Testis (tissue), 3 donors: ENCODE measurements around the gene HECTD4. TPM values are rescaled to one million over a fixed set of nuclear protein-coding genes. Genes with fewer than 3 reads are reported as not detected.

ENCODE experiments used
- DNase-seq: peaks from one replicate; pipeline ENCODE4 v3.0.0-alpha.2; 2019
- H3K27ac ChIP-seq, 2 donors: fragments of 200-600 bp; sonication (generic); one replicate each; pipeline ENCODE4 v1.5.1; 2019
- H3K27me3 ChIP-seq: fragments of 200-600 bp; sonication (generic); one replicate; pipeline ENCODE4 v1.5.1; 2019
- H3K36me3 ChIP-seq: fragments of 200-600 bp; sonication (generic); one replicate; pipeline ENCODE4 v1.5.1; 2017; ENCODE audit warnings: low read depth; ENCODE audit errors: missing control alignments
- H3K4me1 ChIP-seq: fragments of 200-600 bp; sonication (generic); one replicate; pipeline ENCODE4 v1.5.1; 2019
- H3K4me3 ChIP-seq, 2 donors: fragments of 200-600 bp; sonication (generic); one replicate each; pipeline ENCODE4 v1.5.1; 2017 to 2019
- H3K9me3 ChIP-seq: fragments of 200-600 bp; sonication (generic); one replicate; pipeline ENCODE4 v1.5.1; 2017
- POLR2A ChIP-seq: fragments of 450-650 bp; IDR thresholded peaks from one replicate; pipeline ENCODE4 v1.6.1; 2017; ENCODE audit warnings: antibody characterized with exemption, mild to moderate bottlenecking, moderate library complexity
- WGBS, 2 donors: methylation state at CpG; one replicate each; pipeline ENCODE4 v1.1.5; 2018; 5-methylcytosine and 5-hydroxymethylcytosine counted together
- intact Hi-C: fragments of 100-400 bp; cut with DNase I; formaldehyde crosslinking; loops from one replicate; pipeline ENCODE4 v1.15.1; 2023; ENCODE audit warnings: low total_unique reads
- polyA plus RNA-seq: library from polyadenylated mRNA; stranded (reverse); fragments of 350-450 nt; fragmentation: Illumina TruSeq; extraction: RNeasy Lipid Tissue Mini Kit (QIAGEN cat#74804); gene quantifications from one replicate; pipeline ENCODE4 v1.2.3, GENCODE V29; 2014; ENCODE audit warnings: low read depth, low replicate concordance; ENCODE audit not compliant: insufficient read depth
- total RNA-seq, 2 donors: library from RNA; depleted of rRNA; stranded (reverse); fragments of >200 nt; gene quantifications; one replicate each; pipeline ENCODE4 v1.2.3, GENCODE V29; 2016
- TF ChIP-seq, protein P1 (sequence below), 3 experiments: fragments of 450-650 bp in 2 of 3; fragments of 200-600 bp in 1 of 3; sonication (generic) in 1 of 3; IDR thresholded peaks; one replicate each; pipeline ENCODE4 v1.5.1; 2016 to 2019; ENCODE audit warnings: antibody characterized with exemption in 3 of 3, mild to moderate bottlenecking in 2 of 3, moderate library complexity in 1 of 3

The HECTD4 gene
- total and polyA plus RNA-seq, 3 donors from 2014 or later: 49.6 to 91.8 (median 68.8) TPM

DNA sequence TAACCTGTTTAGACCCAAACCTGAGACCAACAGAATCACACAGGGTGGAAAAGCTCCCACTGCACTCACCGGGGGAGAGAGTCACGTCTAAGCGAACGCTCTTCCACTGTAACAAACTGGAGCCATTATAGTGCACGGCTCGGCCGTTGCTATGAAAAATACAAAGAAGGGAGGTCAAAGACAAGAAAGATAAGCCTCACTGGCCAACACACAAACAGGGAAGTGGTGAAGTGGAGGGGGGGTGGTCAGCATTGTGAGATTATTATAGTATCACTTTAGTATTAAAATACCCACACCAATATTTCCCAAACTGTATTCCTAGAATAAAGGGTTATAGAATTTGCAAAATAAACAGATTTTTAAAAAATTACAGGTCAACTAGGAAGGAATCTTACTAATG is 166.0 kb downstream of the HECTD4 start:
- H3K4me3 ChIP-seq: no peak overlapping the region
- intact Hi-C loops: no loop called here
- no peaks in the 10 kb centered on the region for H3K4me1 ChIP-seq
- H3K9me3 ChIP-seq: no peaks in the 10 kb centered on the region
- TF ChIP-seq POLR2A: no peak
- TF ChIP-seq, protein P1, sequence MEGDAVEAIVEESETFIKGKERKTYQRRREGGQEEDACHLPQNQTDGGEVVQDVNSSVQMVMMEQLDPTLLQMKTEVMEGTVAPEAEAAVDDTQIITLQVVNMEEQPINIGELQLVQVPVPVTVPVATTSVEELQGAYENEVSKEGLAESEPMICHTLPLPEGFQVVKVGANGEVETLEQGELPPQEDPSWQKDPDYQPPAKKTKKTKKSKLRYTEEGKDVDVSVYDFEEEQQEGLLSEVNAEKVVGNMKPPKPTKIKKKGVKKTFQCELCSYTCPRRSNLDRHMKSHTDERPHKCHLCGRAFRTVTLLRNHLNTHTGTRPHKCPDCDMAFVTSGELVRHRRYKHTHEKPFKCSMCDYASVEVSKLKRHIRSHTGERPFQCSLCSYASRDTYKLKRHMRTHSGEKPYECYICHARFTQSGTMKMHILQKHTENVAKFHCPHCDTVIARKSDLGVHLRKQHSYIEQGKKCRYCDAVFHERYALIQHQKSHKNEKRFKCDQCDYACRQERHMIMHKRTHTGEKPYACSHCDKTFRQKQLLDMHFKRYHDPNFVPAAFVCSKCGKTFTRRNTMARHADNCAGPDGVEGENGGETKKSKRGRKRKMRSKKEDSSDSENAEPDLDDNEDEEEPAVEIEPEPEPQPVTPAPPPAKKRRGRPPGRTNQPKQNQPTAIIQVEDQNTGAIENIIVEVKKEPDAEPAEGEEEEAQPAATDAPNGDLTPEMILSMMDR (IDR thresholded peaks at IDR 0.05): no peak
- DNase-seq: no peak
- no peaks in the 10 kb centered on the region for H3K27me3 ChIP-seq
- H3K27ac ChIP-seq: no peak overlapping the region
- WGBS, 2 donors: 81 to 87% methylated on average over 7 of the region's 7 CpGs
- no peaks in the 10 kb centered on the region for H3K36me3 ChIP-seq

DNA sequence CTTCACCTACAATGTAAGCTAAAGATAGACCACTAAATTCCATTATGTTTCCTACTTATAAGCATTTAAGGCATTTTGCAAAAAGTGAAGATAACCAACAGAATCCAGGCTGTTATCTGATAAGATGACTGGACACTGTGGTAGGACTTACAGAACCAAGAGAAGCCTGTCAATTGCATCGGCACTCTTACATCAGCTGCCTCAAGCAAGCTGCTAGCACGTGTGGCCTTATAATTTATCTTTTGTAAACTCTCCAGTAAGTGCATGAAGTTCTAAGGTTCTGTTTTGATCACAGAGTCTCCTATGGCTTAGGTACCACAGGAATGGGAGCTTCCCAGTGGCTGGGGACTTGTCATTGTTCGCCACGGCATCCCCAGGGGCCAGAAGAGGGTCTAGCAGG is 168.2 kb downstream of the HECTD4 start:
- TF ChIP-seq POLR2A: no peak
- TF ChIP-seq, protein P1 (IDR thresholded peaks at IDR 0.05): no peak
- Histone ChIP-seq H3K4me1 (no peaks in the 10 kb centered on the region), H3K27me3 (no peaks in the 10 kb centered on the region), H3K9me3 (no peaks in the 10 kb centered on the region), H3K4me3 (no peak overlapping the region), H3K36me3 (no peaks in the 10 kb centered on the region), H3K27ac (no peak overlapping the region)
- intact Hi-C loops: no loop called here
- WGBS, 2 donors: 79 to 91% methylated on average over 4 of the region's 4 CpGs
- DNase-seq: no peak

DNA sequence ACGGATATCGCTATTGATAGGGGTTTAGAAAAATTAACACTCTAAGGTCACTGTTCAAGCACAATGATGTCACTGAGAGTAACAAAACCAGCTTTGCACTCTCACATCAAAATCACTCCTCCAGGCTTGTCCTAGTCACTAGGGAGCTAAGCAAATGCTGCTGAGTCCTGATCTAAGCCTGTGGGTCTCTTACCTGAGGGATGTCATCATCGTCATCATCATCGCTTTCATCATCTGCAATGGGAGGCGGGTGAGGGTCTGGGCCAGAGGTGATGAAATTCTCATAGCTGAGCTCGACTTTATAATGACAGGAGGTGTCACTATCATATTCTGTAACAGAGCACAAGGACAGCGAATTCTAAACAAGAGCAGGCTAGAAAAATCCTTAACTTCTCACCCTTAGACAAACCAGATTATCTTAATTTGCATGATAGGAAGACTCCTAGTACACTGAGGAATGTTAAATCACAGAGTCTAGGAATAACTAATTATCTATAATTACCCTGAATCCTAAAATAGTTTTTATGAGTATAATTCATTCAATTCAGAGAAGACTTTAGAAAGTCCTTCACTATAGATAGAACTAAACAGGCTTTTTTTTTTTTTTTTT is 173.8 kb downstream of the HECTD4 start:
- intact Hi-C loops: no loop called here
- no peak overlapping the region for H3K27ac ChIP-seq
- no peaks in the 10 kb centered on the region for H3K27me3 ChIP-seq
- H3K36me3 ChIP-seq: no peaks in the 10 kb centered on the region
- WGBS, 2 donors: 93% methylated on average over 7 of the region's 7 CpGs
- DNase-seq: no peak
- no peaks in the 10 kb centered on the region for H3K9me3 ChIP-seq
- H3K4me1 ChIP-seq: no peaks in the 10 kb centered on the region
- no peak overlapping the region for H3K4me3 ChIP-seq
- no peak for TF ChIP-seq POLR2A
- TF ChIP-seq, protein P1 (IDR thresholded peaks at IDR 0.05): no peak

DNA sequence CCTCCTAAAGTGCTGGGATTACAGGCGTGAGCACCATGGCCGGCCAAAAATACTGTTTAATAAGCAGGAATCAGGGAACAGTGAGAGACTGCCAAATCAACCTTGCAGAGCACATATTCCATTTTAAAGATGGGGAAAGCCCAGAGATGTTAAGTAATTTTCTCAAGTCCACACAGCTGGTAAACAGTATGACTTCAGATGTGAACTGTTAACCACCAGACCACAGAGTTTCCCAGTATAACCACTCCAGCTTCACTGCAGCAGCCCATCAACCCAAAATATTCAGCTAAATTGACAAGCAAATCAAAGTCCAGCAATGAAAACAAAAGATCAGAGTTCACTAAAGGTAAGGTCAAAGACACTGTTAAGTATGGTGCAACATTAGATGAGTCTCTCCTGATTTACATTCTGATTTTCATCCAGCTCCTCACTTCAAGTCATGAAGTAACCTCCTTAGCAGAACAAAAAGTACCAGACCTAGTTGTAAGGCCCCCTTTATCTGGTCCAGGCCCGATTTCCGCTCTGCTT is 174.8 kb downstream of the HECTD4 start:
- Histone ChIP-seq H3K36me3 (no peaks in the 10 kb centered on the region), H3K4me1 (no peaks in the 10 kb centered on the region), H3K27me3 (no peaks in the 10 kb centered on the region), H3K4me3 (no peak overlapping the region), H3K27ac (no peak overlapping the region), H3K9me3 (no peaks in the 10 kb centered on the region)
- intact Hi-C loops: no loop called here
- DNase-seq: no peak
- WGBS, 2 donors: 96 to 97% methylated on average over 4 of the region's 4 CpGs
- TF ChIP-seq, protein P1 (IDR thresholded peaks at IDR 0.05): no peak
- TF ChIP-seq POLR2A: no peak

DNA sequence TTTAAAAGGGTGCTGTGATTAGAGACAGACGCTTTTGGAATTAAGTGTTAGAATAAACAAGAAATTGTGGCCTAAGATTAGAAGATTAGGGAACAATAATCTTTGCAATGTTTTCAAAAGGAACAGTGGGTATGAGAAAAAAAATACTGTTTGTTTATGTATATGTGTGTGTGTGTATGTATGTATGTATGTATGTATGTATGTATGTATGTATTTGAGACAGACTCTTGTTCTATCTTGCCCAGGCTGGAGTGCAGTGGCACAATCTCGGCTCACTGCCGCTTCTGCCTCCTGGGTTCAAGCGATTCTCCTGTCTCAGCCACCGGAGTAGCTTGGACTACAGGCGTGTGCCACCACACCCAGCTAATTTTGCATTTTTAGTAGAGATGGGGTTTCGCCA is 175.3 kb downstream of the HECTD4 start:
- Histone ChIP-seq H3K9me3 (no peaks in the 10 kb centered on the region), H3K4me1 (no peaks in the 10 kb centered on the region), H3K4me3 (no peak overlapping the region), H3K36me3 (no peaks in the 10 kb centered on the region), H3K27ac (no peak overlapping the region), H3K27me3 (no peaks in the 10 kb centered on the region)
- TF ChIP-seq POLR2A: no peak
- TF ChIP-seq, protein P1 (IDR thresholded peaks at IDR 0.05): no peak
- 80 to 93% methylated on average over 5 to 7 of the region's 7 CpGs for WGBS, 2 donors
- intact Hi-C loops: no loop called here
- DNase-seq: no peak
